A549 (cell line): ENCODE measurements around the gene AGXT. TPM values are rescaled to one million over a fixed set of nuclear protein-coding genes. Genes with fewer than 3 reads are reported as not detected.

Experiments
- ATAC-seq, 2 experiments: fragments of 200-7000 bp in 1 of 2; fragments of >200 bp in 1 of 2; cut with Nextera tagmentation in 1 of 2; cut with Tn5 transposase in 1 of 2; 3 replicates each; pipeline versions ENCODE4 v1.8.0 to v1.9.1; 2018 to 2020; ENCODE audit warnings: mild to moderate bottlenecking in 1 of 2, moderate library complexity in 1 of 2
- CTCF ChIA-PET: fragments of 300-600 bp; sonication (Branson Sonifier 250); formaldehyde crosslinking; extraction: SDS; loops from one replicate; lab custom pipeline; 2021; ENCODE audit warnings: antibody characterized with exemption, inconsistent platforms; lab: Yijun Ruan, JAX
- POLR2A ChIA-PET: fragments of 350-600 bp; formaldehyde crosslinking; extraction: SDS; loops from one replicate; lab custom pipeline; 2021; ENCODE audit warnings: antibody characterized with exemption, inconsistent platforms; lab: Yijun Ruan, JAX
- DNase-seq, 2 experiments: peaks; one replicate each; pipeline versions ENCODE4 v3.0.0 to v3.0.0-alpha.2; 2011 to 2016; ENCODE audit warnings: low read depth in 1 of 2, low spot score in 1 of 2
- FAIRE-seq: peaks from 2 replicates; lab custom pipeline; 2011; peaks lifted over from hg19 to GRCh38; lab: Jason Lieb, UNC
- H3K27ac ChIP-seq, 2 experiments: fragments of >200 bp; sonication (Bioruptor Twin); formaldehyde crosslinking; 3 replicates each; pipeline ENCODE4 v1.5.1; 2016 to 2017
- H3K4me1 ChIP-seq: fragments of >200 bp; sonication (Bioruptor Twin); formaldehyde crosslinking; 3 replicates; pipeline ENCODE4 v1.6.1; 2016
- H3K4me2 ChIP-seq: fragments of >200 bp; sonication (Bioruptor Twin); formaldehyde crosslinking; 3 replicates; pipeline ENCODE4 v1.6.1; 2016
- H3K4me3 ChIP-seq: fragments of >200 bp; sonication (Bioruptor Twin); formaldehyde crosslinking; 3 replicates; pipeline ENCODE4 v1.5.1; 2016
- H3K9me3 ChIP-seq: fragments of >200 bp; sonication (Bioruptor Twin); formaldehyde crosslinking; 3 replicates; pipeline ENCODE4 v1.6.1; 2016
- CBX2 ChIP-seq: fragments of 200-600 bp; sonication (generic); IDR thresholded peaks from 2 replicates; pipeline ENCODE4 v1.6.1; 2016; ENCODE audit warnings: low read depth, mild to moderate bottlenecking, borderline replicate concordance
- EHF ChIP-seq: fragments of 250-450 bp; sonication (Bioruptor Pico); IDR thresholded peaks from 2 replicates; pipeline ENCODE4 v1.5.0; 2020; ENCODE audit warnings: mild to moderate bottlenecking
- EHMT2 ChIP-seq: fragments of 200-600 bp; sonication (generic); IDR thresholded peaks from 2 replicates; pipeline ENCODE4 v1.6.1; 2016; ENCODE audit warnings: antibody characterized with exemption, low read depth, mild to moderate bottlenecking, moderate library complexity
- EP300 ChIP-seq, 2 experiments: fragments of >200 bp; sonication (Bioruptor Twin); formaldehyde crosslinking; IDR thresholded peaks; 2 replicates in 1 of 2; 3 replicates in 1 of 2; pipeline ENCODE4 v1.6.1; 2016 to 2017
- FOSB ChIP-seq: fragments of 250-450 bp; sonication (Bioruptor Pico); IDR thresholded peaks from 2 replicates; pipeline ENCODE4 v1.5.0; 2020; ENCODE audit warnings: mild to moderate bottlenecking, moderate library complexity
- FOXS1 ChIP-seq: fragments of 250-450 bp; sonication (Bioruptor Pico); IDR thresholded peaks from 2 replicates; pipeline ENCODE4 v1.5.0; 2020; ENCODE audit warnings: mild to moderate bottlenecking, moderate library complexity
- HOXB13 ChIP-seq: fragments of 250-450 bp; sonication (Bioruptor Pico); IDR thresholded peaks from 2 replicates; pipeline ENCODE4 v1.5.0; 2020; ENCODE audit warnings: low read depth, mild to moderate bottlenecking, moderate library complexity
- HOXB5 ChIP-seq: fragments of 250-450 bp; sonication (Bioruptor Pico); IDR thresholded peaks from 2 replicates; pipeline ENCODE4 v1.5.0; 2020; ENCODE audit warnings: mild to moderate bottlenecking, moderate library complexity
- KDM1A ChIP-seq: fragments of 200-600 bp; sonication (generic); IDR thresholded peaks from 2 replicates; pipeline ENCODE4 v1.6.1; 2016; ENCODE audit warnings: low read depth, mild to moderate bottlenecking
- MAFK ChIP-seq: fragments of 450-650 bp; IDR thresholded peaks from 2 replicates; pipeline ENCODE4 v1.6.1; 2014; ENCODE audit not compliant: partially characterized antibody
- MYC ChIP-seq: IDR thresholded peaks from 2 replicates; pipeline ENCODE4 v1.6.1; 2012; ENCODE audit warnings: mild to moderate bottlenecking, inconsistent platforms, low read length, improper control_type of control experiment, borderline replicate concordance
- NFE2L2 ChIP-seq: fragments of 150-350 bp; conservative IDR thresholded peaks from 2 replicates; pipeline ENCODE4 v1.6.1; 2014; ENCODE audit warnings: low read length
- RARB ChIP-seq: fragments of 250-450 bp; sonication (Bioruptor Pico); IDR thresholded peaks from 2 replicates; pipeline ENCODE4 v1.8.0; 2021; ENCODE audit warnings: mild to moderate bottlenecking, moderate library complexity
- RNF2 ChIP-seq: fragments of 200-600 bp; sonication (generic); IDR thresholded peaks from 2 replicates; pipeline ENCODE4 v1.6.1; 2016; ENCODE audit warnings: low read depth, mild to moderate bottlenecking, antibody characterized with exemption, moderate library complexity, borderline replicate concordance
- SMC3 ChIP-seq: fragments of >200 bp; sonication (Bioruptor Twin); formaldehyde crosslinking; IDR thresholded peaks from 3 replicates; pipeline ENCODE4 v1.6.1; 2018; ENCODE audit warnings: inconsistent platforms
- SREBF2 ChIP-seq: fragments of 450-650 bp; IDR thresholded peaks from 2 replicates; pipeline ENCODE4 v1.6.1; 2014; ENCODE audit warnings: mild to moderate bottlenecking, moderate library complexity
- TFCP2L1 ChIP-seq: fragments of 250-450 bp; sonication (Bioruptor Pico); IDR thresholded peaks from 2 replicates; pipeline ENCODE4 v1.5.0; 2021; ENCODE audit warnings: mild to moderate bottlenecking
- TP53 ChIP-seq: fragments of 250-450 bp; sonication (Bioruptor Pico); IDR thresholded peaks from 2 replicates; pipeline ENCODE4 v1.5.0; 2021; ENCODE audit warnings: mild to moderate bottlenecking, moderate library complexity
- ZC3H11A ChIP-seq: fragments of 450-650 bp; IDR thresholded peaks from 2 replicates; pipeline ENCODE4 v1.6.1; 2014; ENCODE audit warnings: antibody characterized with exemption, mild to moderate bottlenecking
- WGBS: methylation state at CpG from one replicate; pipeline ENCODE4 v1.1.6; 2017; ENCODE audit errors: missing lambda C conversion rate; 5-methylcytosine and 5-hydroxymethylcytosine counted together
- polyA plus RNA-seq, 4 experiments: library from polyadenylated mRNA; depleted of rRNA in 3 of 4; stranded (reverse); fragments of >200 nt; fragmentation: RNase III in 1 of 4; extraction: RNeasy Plus Mini Kit Qiagen cat#74134 plus additional on column Dnase treatment in 1 of 4; gene quantifications; 2 replicates in 3 of 4; 3 replicates in 1 of 4; pipeline ENCODE4 v1.2.3, GENCODE V29; 2011 to 2017
- TF ChIP-seq, protein P1 (sequence below): fragments of >200 bp; sonication (Bioruptor Twin); formaldehyde crosslinking; IDR thresholded peaks from 3 replicates; pipeline ENCODE4 v1.6.1; 2016
- TF ChIP-seq, protein P2 (sequence below): fragments of 250-450 bp; sonication (Bioruptor Pico); IDR thresholded peaks from 2 replicates; pipeline ENCODE4 v1.5.0; 2020; ENCODE audit warnings: low read depth, mild to moderate bottlenecking, moderate library complexity
- TF ChIP-seq, protein P3 (sequence below): fragments of 200-600 bp; sonication (generic); IDR thresholded peaks from 2 replicates; pipeline ENCODE4 v1.6.1; 2016; ENCODE audit warnings: antibody characterized with exemption, mild to moderate bottlenecking, moderate library complexity
- TF ChIP-seq, protein P4 (sequence below): fragments of 450-650 bp; IDR thresholded peaks from 2 replicates; pipeline ENCODE4 v1.6.1; 2014; ENCODE audit warnings: antibody characterized with exemption
- TF ChIP-seq, protein P5 (sequence below): IDR thresholded peaks from 2 replicates; pipeline ENCODE4 v1.6.1; 2012
- TF ChIP-seq, protein P6 (sequence below): fragments of 250-450 bp; sonication (Bioruptor Pico); IDR thresholded peaks from 2 replicates; pipeline ENCODE4 v1.5.0; 2021; ENCODE audit warnings: mild to moderate bottlenecking, moderate library complexity, borderline replicate concordance

AGXT gene
- polyA plus RNA-seq, 2 of the 4 experiments (the other 2 are of a cell fraction) = not detected

DNA sequence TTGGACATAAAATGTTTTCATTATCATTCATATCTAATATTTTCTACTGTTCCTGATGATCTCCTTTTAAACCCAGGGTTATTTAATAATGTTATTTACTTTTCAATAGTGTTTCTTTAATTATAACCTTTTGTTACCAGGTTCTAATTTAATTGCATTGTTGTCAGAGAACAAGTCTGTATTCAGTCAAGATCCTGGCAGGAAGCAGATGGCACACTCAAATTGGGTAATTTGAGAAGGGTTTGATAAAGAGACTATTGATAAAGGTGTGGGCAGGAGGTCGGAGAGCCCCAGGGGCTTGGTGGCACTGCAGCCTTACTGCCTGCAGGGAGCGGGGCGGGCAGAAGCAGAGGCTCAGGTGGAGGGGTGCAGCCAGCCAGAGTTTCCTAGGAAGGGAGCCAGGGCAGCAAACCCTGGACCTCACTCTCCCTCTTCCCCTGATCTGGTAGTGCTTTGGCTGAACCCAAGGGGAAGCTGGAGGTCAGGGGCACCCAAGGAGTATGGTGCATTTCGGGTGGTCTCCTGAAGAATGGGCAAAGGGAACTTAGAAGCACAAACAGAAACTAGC lies 46.3 kb upstream of the AGXT start:
- TF ChIP-seq SREBF2 = no peak
- TF ChIP-seq KDM1A = no peak
- no peak for TF ChIP-seq RNF2
- TF ChIP-seq FOSB = no peak
- no peak for TF ChIP-seq TFCP2L1 (CRISPR knock-in tag)
- no peak for TF ChIP-seq HOXB5 (CRISPR knock-in tag)
- TF ChIP-seq, protein P1, sequence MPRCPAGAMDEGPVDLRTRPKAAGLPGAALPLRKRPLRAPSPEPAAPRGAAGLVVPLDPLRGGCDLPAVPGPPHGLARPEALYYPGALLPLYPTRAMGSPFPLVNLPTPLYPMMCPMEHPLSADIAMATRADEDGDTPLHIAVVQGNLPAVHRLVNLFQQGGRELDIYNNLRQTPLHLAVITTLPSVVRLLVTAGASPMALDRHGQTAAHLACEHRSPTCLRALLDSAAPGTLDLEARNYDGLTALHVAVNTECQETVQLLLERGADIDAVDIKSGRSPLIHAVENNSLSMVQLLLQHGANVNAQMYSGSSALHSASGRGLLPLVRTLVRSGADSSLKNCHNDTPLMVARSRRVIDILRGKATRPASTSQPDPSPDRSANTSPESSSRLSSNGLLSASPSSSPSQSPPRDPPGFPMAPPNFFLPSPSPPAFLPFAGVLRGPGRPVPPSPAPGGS = no peak
- TF ChIP-seq RARB (CRISPR knock-in tag) = no peak
- no peak for TF ChIP-seq EP300 (IDR thresholded peaks at IDR 0.05)
- TF ChIP-seq, protein P2, sequence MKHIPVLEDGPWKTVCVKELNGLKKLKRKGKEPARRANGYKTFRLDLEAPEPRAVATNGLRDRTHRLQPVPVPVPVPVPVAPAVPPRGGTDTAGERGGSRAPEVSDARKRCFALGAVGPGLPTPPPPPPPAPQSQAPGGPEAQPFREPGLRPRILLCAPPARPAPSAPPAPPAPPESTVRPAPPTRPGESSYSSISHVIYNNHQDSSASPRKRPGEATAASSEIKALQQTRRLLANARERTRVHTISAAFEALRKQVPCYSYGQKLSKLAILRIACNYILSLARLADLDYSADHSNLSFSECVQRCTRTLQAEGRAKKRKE (CRISPR knock-in tag) = no peak
- TF ChIP-seq TP53 (CRISPR knock-in tag) = no peak
- no peak for TF ChIP-seq CBX2
- no peak for TF ChIP-seq EHMT2
- no peak for ATAC-seq
- Histone ChIP-seq H3K4me2 (no peak overlapping the region), H3K4me1 (peaks cover 22% of the 10 kb centered on the region), H3K4me3 (no peak overlapping the region), H3K9me3 (peaks cover 22% of the 10 kb centered on the region), H3K27ac (no peak overlapping the region)
- ChIA-PET POLR2A (no interaction called here), CTCF (interaction anchor here (1.2 to 2.5 kb wide), 6 partner anchors 12 to 66 kb away, joined by 4 to 14 read pairs (median 6); no protein-coding TSS in a partner anchor)
- DNase-seq = no peak
- 50% methylated on average over 4 of the region's 4 CpGs for WGBS
- FAIRE-seq = no peak

DNA sequence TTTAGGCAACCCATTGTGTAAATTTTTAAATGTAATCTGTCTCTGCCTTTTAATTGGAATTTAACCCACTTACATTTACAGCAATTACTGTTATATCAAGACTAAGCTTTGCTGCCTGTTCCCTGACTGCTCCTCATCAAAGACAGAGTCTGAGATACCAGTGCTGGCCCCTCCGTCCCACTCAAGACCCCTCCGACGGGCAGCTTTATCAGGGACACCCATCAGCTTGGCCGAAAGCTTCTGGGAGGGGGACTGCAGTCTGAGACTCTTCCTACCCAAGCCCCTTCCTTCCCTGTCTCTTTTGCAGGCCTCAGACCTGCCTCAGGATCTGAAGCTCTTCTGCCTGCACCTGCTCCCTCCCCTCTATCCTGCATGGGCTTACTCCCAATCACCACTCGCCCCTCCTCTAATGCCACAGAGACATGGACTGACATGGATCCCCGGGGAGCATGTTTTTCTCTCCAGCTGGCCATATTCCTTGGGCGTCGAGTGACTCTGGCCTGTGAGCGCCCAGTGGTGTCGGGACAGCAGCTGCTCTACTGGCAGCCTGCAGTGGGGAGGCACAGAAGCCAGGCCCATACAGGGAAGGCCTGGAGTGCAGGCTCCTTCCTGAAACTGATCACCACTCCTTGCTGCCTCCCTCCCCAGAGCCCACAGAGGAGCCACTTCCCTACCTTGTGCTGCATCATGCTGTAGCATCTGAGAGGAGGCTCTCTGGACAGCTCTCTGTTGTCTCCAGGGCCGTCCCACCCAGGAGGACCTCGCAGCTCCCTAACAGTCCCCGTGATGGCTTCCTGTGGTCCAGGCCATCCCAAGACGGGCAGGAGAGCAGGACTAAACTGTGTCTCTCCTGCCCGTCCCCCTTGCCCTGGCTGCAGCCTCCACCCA lies 44.9 kb upstream of the AGXT start:
- WGBS = 57% methylated on average over 15 of the region's 15 CpGs
- ChIA-PET POLR2A (no interaction called here), CTCF (interaction anchor here (1.0 to 2.5 kb wide), 5 partner anchors 9 to 68 kb away, joined by 4 to 14 read pairs (median 6); no protein-coding TSS in a partner anchor)
- Histone ChIP-seq H3K4me3 (no peak overlapping the region), H3K9me3 (peaks cover 24% of the 10 kb centered on the region), H3K4me1 (peaks cover 22% of the 10 kb centered on the region), H3K27ac (no peak overlapping the region), H3K4me2 (no peak overlapping the region)
- FAIRE-seq (no peak), DNase-seq (no peak), ATAC-seq (no peak)
- no peak for TF ChIP-seq ZC3H11A
- TF ChIP-seq, protein P3, sequence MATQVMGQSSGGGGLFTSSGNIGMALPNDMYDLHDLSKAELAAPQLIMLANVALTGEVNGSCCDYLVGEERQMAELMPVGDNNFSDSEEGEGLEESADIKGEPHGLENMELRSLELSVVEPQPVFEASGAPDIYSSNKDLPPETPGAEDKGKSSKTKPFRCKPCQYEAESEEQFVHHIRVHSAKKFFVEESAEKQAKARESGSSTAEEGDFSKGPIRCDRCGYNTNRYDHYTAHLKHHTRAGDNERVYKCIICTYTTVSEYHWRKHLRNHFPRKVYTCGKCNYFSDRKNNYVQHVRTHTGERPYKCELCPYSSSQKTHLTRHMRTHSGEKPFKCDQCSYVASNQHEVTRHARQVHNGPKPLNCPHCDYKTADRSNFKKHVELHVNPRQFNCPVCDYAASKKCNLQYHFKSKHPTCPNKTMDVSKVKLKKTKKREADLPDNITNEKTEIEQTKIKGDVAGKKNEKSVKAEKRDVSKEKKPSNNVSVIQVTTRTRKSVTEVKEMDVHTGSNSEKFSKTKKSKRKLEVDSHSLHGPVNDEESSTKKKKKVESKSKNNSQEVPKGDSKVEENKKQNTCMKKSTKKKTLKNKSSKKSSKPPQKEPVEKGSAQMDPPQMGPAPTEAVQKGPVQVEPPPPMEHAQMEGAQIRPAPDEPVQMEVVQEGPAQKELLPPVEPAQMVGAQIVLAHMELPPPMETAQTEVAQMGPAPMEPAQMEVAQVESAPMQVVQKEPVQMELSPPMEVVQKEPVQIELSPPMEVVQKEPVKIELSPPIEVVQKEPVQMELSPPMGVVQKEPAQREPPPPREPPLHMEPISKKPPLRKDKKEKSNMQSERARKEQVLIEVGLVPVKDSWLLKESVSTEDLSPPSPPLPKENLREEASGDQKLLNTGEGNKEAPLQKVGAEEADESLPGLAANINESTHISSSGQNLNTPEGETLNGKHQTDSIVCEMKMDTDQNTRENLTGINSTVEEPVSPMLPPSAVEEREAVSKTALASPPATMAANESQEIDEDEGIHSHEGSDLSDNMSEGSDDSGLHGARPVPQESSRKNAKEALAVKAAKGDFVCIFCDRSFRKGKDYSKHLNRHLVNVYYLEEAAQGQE = no peak
- TF ChIP-seq, protein P4, sequence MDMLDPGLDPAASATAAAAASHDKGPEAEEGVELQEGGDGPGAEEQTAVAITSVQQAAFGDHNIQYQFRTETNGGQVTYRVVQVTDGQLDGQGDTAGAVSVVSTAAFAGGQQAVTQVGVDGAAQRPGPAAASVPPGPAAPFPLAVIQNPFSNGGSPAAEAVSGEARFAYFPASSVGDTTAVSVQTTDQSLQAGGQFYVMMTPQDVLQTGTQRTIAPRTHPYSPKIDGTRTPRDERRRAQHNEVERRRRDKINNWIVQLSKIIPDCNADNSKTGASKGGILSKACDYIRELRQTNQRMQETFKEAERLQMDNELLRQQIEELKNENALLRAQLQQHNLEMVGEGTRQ = no peak
- TF ChIP-seq NFE2L2 = no peak
- no peak for TF ChIP-seq HOXB13 (CRISPR knock-in tag)
- TF ChIP-seq MYC = no peak
- no peak for TF ChIP-seq RARB (CRISPR knock-in tag)
- no peak for TF ChIP-seq TFCP2L1 (CRISPR knock-in tag)
- TF ChIP-seq FOXS1 (CRISPR knock-in tag) = no peak
- TF ChIP-seq, protein P5, sequence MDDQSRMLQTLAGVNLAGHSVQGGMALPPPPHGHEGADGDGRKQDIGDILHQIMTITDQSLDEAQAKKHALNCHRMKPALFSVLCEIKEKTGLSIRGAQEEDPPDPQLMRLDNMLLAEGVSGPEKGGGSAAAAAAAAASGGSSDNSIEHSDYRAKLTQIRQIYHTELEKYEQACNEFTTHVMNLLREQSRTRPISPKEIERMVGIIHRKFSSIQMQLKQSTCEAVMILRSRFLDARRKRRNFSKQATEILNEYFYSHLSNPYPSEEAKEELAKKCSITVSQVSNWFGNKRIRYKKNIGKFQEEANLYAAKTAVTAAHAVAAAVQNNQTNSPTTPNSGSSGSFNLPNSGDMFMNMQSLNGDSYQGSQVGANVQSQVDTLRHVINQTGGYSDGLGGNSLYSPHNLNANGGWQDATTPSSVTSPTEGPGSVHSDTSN = no peak
- TF ChIP-seq, protein P6, sequence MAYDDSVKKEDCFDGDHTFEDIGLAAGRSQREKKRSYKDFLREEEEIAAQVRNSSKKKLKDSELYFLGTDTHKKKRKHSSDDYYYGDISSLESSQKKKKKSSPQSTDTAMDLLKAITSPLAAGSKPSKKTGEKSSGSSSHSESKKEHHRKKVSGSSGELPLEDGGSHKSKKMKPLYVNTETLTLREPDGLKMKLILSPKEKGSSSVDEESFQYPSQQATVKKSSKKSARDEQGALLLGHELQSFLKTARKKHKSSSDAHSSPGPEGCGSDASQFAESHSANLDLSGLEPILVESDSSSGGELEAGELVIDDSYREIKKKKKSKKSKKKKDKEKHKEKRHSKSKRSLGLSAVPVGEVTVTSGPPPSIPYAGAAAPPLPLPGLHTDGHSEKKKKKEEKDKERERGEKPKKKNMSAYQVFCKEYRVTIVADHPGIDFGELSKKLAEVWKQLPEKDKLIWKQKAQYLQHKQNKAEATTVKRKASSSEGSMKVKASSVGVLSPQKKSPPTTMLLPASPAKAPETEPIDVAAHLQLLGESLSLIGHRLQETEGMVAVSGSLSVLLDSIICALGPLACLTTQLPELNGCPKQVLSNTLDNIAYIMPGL (CRISPR knock-in tag) = no peak
- TF ChIP-seq EHF (CRISPR knock-in tag) = no peak
- TF ChIP-seq MAFK = no peak
- no peak for TF ChIP-seq SMC3
